ENCODE results near the gene GDF10. TPM values are rescaled to one million over a fixed set of nuclear protein-coding genes. Genes with fewer than 3 reads are reported as not detected.

The GDF10 gene
- total and polyA plus RNA-seq, 10 of the 15 experiments (the other 5 are each of a cell fraction or from before 2014, with no cell fraction given), result not detected

DNA sequence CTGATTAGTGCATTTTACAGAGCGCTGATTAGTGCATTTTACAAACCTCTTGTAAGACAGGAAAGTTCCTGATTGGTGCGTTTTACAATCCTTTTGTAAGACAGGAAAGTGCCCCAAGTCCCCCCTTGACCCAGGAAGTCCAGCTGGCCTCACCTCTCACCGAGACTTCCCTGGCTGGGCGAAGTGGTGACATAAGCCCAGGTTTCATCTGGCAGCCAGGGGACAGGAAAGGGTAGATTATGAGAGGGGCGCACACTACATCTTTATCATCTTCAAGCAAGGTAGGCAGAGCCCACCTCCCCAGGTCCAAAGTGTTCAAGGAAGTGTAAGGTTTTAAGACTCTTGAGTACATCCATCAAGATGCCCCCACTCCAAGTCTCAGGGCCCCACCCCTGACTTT is 5.5 kb upstream of the GDF10 start:
- ChIA-PET POLR2A (no interaction called here), SMC1A (ENCODE audit: uncharacterized antibody, unreplicated experiment) (interaction anchor here (0.9 kb wide), 1 partner anchor 23 kb away, joined by 3 read pairs; no protein-coding TSS in a partner anchor), RAD21 (ENCODE audit: unreplicated experiment) (no interaction called here), CTCF (no interaction called here)
- Histone ChIP-seq H3K27me3 (replicated peaks in 1 of 2; ENCODE audit: control insufficient read depth in 2 of 2, insufficient read depth in 2 of 2, low read length in 1 of 2) (peaks cover 0 to 7% of the 10 kb centered on the region in 2 experiments; a peak in 2 of 4 replicates), H3K4me2 (ENCODE audit: control insufficient read depth, insufficient read depth) (no peak overlapping the region), H3K4me3 (no peak overlapping the region), H3K79me2 (ENCODE audit: control insufficient read depth, insufficient read depth, low read length) (no peaks in the 10 kb centered on the region), H3K9ac (ENCODE audit: control insufficient read depth, insufficient read depth, low read length) (no peak overlapping the region), H3K36me3 (ENCODE audit: control insufficient read depth in 2 of 2, insufficient read depth in 2 of 2, low read length in 1 of 2) (no peaks in the 10 kb centered on the region), H3K9me3 (replicated peaks; ENCODE audit: control insufficient read depth, insufficient read depth, low read length) (no peaks in the 10 kb centered on the region), H2AFZ (ENCODE audit: control insufficient read depth, low read depth, low read length) (no peak overlapping the region), H4K20me1 (ENCODE audit: control insufficient read depth, insufficient read depth) (no peaks in the 10 kb centered on the region), H3K27ac (ENCODE audit: control insufficient read depth, insufficient read depth) (no peak overlapping the region), H3K4me1 (ENCODE audit: control insufficient read depth, insufficient read depth, low read length) (no peaks in the 10 kb centered on the region)
- WGBS (ENCODE audit: insufficient coverage, insufficient replicate concordance, low lambda C conversion rate, missing lambda C conversion rate), result 17% methylated on average over 5 of the region's 5 CpGs
- FAIRE-seq (no peak), ATAC-seq (no peak), DNase-seq (ENCODE audit: low read depth, low spot score) (no peak)
- BruUV-seq (replicated peaks), result no TSS peak
- intact Hi-C loops (cut with micrococcal nuclease; ENCODE audit: unreplicated experiment) (no loop called here), in situ Hi-C loops (cut with MboI) (no loop called here)
- TF ChIP-seq MYB (IDR thresholded peaks at IDR 0.05; ENCODE audit: borderline replicate concordance, low read depth, low read length), result no peak
- no peak for TF ChIP-seq GABPA (IDR thresholded peaks at IDR 0.05; ENCODE audit: low read depth)
- no peak for TF ChIP-seq ZZZ3 (IDR thresholded peaks at IDR 0.05; ENCODE audit: control insufficient read depth, insufficient read length, low read depth)
- TF ChIP-seq POLR2AphosphoS5 (IDR thresholded peaks at IDR 0.05; ENCODE audit: low read length), result no peak
- TF ChIP-seq, protein P1, sequence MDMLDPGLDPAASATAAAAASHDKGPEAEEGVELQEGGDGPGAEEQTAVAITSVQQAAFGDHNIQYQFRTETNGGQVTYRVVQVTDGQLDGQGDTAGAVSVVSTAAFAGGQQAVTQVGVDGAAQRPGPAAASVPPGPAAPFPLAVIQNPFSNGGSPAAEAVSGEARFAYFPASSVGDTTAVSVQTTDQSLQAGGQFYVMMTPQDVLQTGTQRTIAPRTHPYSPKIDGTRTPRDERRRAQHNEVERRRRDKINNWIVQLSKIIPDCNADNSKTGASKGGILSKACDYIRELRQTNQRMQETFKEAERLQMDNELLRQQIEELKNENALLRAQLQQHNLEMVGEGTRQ (IDR thresholded peaks at IDR 0.05; ENCODE audit: borderline replicate concordance, low read depth, low read length), result no peak
- no peak for TF ChIP-seq BACH1 (IDR thresholded peaks at IDR 0.05; ENCODE audit: borderline replicate concordance)
- TF ChIP-seq, protein P2, sequence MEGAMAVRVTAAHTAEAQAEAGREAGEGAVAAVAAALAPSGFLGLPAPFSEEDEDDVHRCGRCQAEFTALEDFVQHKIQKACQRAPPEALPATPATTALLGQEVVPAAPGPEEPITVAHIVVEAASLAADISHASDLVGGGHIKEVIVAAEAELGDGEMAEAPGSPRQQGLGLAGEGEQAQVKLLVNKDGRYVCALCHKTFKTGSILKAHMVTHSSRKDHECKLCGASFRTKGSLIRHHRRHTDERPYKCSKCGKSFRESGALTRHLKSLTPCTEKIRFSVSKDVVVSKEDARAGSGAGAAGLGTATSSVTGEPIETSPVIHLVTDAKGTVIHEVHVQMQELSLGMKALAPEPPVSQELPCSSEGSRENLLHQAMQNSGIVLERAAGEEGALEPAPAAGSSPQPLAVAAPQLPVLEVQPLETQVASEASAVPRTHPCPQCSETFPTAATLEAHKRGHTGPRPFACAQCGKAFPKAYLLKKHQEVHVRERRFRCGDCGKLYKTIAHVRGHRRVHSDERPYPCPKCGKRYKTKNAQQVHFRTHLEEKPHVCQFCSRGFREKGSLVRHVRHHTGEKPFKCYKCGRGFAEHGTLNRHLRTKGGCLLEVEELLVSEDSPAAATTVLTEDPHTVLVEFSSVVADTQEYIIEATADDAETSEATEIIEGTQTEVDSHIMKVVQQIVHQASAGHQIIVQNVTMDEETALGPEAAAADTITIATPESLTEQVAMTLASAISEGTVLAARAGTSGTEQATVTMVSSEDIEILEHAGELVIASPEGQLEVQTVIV (IDR thresholded peaks at IDR 0.05; ENCODE audit: borderline replicate concordance, partially characterized antibody), result no peak
- TF ChIP-seq CBFB (IDR thresholded peaks at IDR 0.05; ENCODE audit: low read depth), result no peak
- no peak for TF ChIP-seq CHD4 (IDR thresholded peaks at IDR 0.05)
- TF ChIP-seq, protein P3, sequence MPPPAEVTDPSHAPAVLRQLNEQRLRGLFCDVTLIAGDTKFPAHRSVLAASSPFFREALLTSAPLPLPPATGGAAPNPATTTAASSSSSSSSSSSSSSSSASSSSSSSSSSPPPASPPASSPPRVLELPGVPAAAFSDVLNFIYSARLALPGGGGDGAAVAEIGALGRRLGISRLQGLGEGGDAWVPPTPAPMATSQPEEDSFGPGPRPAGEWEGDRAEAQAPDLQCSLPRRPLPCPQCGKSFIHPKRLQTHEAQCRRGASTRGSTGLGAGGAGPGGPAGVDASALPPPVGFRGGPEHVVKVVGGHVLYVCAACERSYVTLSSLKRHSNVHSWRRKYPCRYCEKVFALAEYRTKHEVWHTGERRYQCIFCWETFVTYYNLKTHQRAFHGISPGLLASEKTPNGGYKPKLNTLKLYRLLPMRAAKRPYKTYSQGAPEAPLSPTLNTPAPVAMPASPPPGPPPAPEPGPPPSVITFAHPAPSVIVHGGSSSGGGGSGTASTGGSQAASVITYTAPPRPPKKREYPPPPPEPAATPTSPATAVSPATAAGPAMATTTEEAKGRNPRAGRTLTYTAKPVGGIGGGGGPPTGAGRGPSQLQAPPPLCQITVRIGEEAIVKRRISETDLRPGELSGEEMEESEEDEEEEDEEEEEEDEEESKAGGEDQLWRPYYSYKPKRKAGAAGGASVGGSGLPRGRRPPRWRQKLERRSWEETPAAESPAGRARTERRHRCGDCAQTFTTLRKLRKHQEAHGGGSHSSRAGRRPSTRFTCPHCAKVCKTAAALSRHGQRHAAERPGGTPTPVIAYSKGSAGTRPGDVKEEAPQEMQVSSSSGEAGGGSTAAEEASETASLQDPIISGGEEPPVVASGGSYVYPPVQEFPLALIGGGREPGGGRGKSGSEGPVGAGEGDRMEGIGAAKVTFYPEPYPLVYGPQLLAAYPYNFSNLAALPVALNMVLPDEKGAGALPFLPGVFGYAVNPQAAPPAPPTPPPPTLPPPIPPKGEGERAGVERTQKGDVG (CRISPR knock-in tag; IDR thresholded peaks at IDR 0.05), result no peak
- TF ChIP-seq ZNF217 (IDR thresholded peaks at IDR 0.05), result no peak
- TF ChIP-seq STAT3 (IDR thresholded peaks at IDR 0.05; ENCODE audit: low read depth, low read length), result no peak
- TF ChIP-seq FOS (IDR thresholded peaks at IDR 0.05; ENCODE audit: borderline replicate concordance, extremely low read depth, insufficient read length), result no peak
- TF ChIP-seq, protein P4, sequence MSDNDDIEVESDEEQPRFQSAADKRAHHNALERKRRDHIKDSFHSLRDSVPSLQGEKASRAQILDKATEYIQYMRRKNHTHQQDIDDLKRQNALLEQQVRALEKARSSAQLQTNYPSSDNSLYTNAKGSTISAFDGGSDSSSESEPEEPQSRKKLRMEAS (IDR thresholded peaks at IDR 0.05; ENCODE audit: low read depth, low read length), result no peak
- TF ChIP-seq, protein P5, sequence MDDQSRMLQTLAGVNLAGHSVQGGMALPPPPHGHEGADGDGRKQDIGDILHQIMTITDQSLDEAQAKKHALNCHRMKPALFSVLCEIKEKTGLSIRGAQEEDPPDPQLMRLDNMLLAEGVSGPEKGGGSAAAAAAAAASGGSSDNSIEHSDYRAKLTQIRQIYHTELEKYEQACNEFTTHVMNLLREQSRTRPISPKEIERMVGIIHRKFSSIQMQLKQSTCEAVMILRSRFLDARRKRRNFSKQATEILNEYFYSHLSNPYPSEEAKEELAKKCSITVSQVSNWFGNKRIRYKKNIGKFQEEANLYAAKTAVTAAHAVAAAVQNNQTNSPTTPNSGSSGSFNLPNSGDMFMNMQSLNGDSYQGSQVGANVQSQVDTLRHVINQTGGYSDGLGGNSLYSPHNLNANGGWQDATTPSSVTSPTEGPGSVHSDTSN (IDR thresholded peaks at IDR 0.05; ENCODE audit: insufficient replicate concordance, low read depth, low read length), result no peak
- TF ChIP-seq BCL11A (IDR thresholded peaks at IDR 0.05; ENCODE audit: low read depth, low read length), result no peak
- TF ChIP-seq NR2F1 (conservative IDR thresholded peaks at IDR 0.05), result no peak
- no peak for TF ChIP-seq ZBED1 (IDR thresholded peaks at IDR 0.05; ENCODE audit: borderline replicate concordance)
